Trophoblast cell (in vitro differentiated cells and primary cell): ENCODE results near the gene DLX5.

ENCODE experiments used
- DNase-seq, 2 donors: peaks; one replicate each; pipeline ENCODE4 v3.0.0-alpha.2; 2016
- H2AFZ ChIP-seq: 2 replicates; pipeline ENCODE4 v1.6.1; 2013; ENCODE audit warnings: low read length, moderate library complexity, mild to moderate bottlenecking; ENCODE audit not compliant: insufficient read depth, poor library complexity
- H2AK5ac ChIP-seq: 2 replicates; pipeline ENCODE4 v1.6.1; 2013; ENCODE audit warnings: mild to moderate bottlenecking, low read length
- H2BK120ac ChIP-seq: 2 replicates; pipeline ENCODE4 v1.6.1; 2013; ENCODE audit warnings: low read length, mild to moderate bottlenecking, moderate library complexity; ENCODE audit not compliant: insufficient read depth, poor library complexity
- H2BK12ac ChIP-seq: 2 replicates; pipeline ENCODE4 v1.6.1; 2013; ENCODE audit warnings: mild to moderate bottlenecking, low read length, moderate library complexity
- H2BK5ac ChIP-seq: 2 replicates; pipeline ENCODE4 v1.6.1; 2013; ENCODE audit warnings: low read length, low read depth, moderate library complexity, mild to moderate bottlenecking; ENCODE audit not compliant: poor library complexity
- H3K14ac ChIP-seq: 2 replicates; pipeline ENCODE4 v1.6.1; 2013; ENCODE audit warnings: mild to moderate bottlenecking, low read length
- H3K18ac ChIP-seq: 2 replicates; pipeline ENCODE4 v1.6.1; 2013; ENCODE audit warnings: mild to moderate bottlenecking, low read length
- H3K23ac ChIP-seq: 2 replicates; pipeline ENCODE4 v1.6.1; 2013; ENCODE audit warnings: low read length
- H3K27ac ChIP-seq: 2 replicates; pipeline ENCODE4 v1.5.1; 2013; ENCODE audit warnings: low read depth, mild to moderate bottlenecking, inconsistent platforms, low read length, moderate library complexity
- H3K27me3 ChIP-seq: 2 replicates; pipeline ENCODE4 v1.6.1; 2013; ENCODE audit warnings: inconsistent platforms, mild to moderate bottlenecking, low read length, moderate library complexity; ENCODE audit not compliant: insufficient read depth
- H3K36me3 ChIP-seq, 2 experiments: 1 replicate in 1 of 2; 2 replicates in 1 of 2; pipeline ENCODE4 v1.6.1; 2013; ENCODE audit warnings: low read length in 2 of 2, mild to moderate bottlenecking in 2 of 2, moderate library complexity in 1 of 2; ENCODE audit not compliant: insufficient read depth in 2 of 2, control insufficient read depth in 1 of 2
- H3K4ac ChIP-seq: 2 replicates; pipeline ENCODE4 v1.6.1; 2013; ENCODE audit warnings: low read depth, mild to moderate bottlenecking, low read length, moderate library complexity
- H3K4me1 ChIP-seq, 2 experiments: 1 replicate in 1 of 2; 2 replicates in 1 of 2; pipeline ENCODE4 v1.6.1; 2013; ENCODE audit warnings: low read length in 2 of 2, mild to moderate bottlenecking in 2 of 2, moderate library complexity in 1 of 2; ENCODE audit not compliant: insufficient read depth in 2 of 2, control insufficient read depth in 1 of 2
- H3K4me2 ChIP-seq: 2 replicates; pipeline ENCODE4 v1.6.1; 2013; ENCODE audit warnings: inconsistent platforms, mild to moderate bottlenecking, low read length, moderate library complexity
- H3K4me3 ChIP-seq: 2 replicates; pipeline ENCODE4 v1.5.1; 2013; ENCODE audit warnings: mild to moderate bottlenecking, low read depth, low read length, inconsistent platforms
- H3K79me1 ChIP-seq: one replicate; pipeline ENCODE4 v1.6.1; 2013; ENCODE audit warnings: low read length
- H3K79me2 ChIP-seq: 2 replicates; pipeline ENCODE4 v1.6.1; 2013; ENCODE audit warnings: low read length, mild to moderate bottlenecking; ENCODE audit not compliant: control insufficient read depth, insufficient read depth, poor library complexity
- H3K9ac ChIP-seq: 2 replicates; pipeline ENCODE4 v1.6.1; 2013; ENCODE audit warnings: mild to moderate bottlenecking, low read length
- H3K9me3 ChIP-seq: 2 replicates; pipeline ENCODE4 v1.6.1; 2013; ENCODE audit warnings: low read depth, mild to moderate bottlenecking, control low read depth, inconsistent platforms, low read length; ENCODE audit not compliant: insufficient read depth
- H4K12ac ChIP-seq: 2 replicates; pipeline ENCODE4 v1.6.1; 2013; ENCODE audit warnings: low read depth, mild to moderate bottlenecking, low read length, moderate library complexity
- H4K8ac ChIP-seq: 2 replicates; pipeline ENCODE4 v1.6.1; 2013; ENCODE audit warnings: low read depth, mild to moderate bottlenecking, low read length, moderate library complexity
- H4K91ac ChIP-seq: one replicate; pipeline ENCODE4 v1.6.1; 2013; ENCODE audit warnings: low read depth, mild to moderate bottlenecking, low read length, moderate library complexity
- WGBS: extraction: QIAGEN DNeasy Blood & Tissue Kit; methylation state at CpG from one replicate; pipeline ENCODE4 v1.1.7; 2013; ENCODE audit warnings: missing lambda C conversion rate; ENCODE audit not compliant: insufficient read length, insufficient coverage; ENCODE audit errors: extremely low coverage; 5-methylcytosine and 5-hydroxymethylcytosine counted together

DLX5 gene

DNA sequence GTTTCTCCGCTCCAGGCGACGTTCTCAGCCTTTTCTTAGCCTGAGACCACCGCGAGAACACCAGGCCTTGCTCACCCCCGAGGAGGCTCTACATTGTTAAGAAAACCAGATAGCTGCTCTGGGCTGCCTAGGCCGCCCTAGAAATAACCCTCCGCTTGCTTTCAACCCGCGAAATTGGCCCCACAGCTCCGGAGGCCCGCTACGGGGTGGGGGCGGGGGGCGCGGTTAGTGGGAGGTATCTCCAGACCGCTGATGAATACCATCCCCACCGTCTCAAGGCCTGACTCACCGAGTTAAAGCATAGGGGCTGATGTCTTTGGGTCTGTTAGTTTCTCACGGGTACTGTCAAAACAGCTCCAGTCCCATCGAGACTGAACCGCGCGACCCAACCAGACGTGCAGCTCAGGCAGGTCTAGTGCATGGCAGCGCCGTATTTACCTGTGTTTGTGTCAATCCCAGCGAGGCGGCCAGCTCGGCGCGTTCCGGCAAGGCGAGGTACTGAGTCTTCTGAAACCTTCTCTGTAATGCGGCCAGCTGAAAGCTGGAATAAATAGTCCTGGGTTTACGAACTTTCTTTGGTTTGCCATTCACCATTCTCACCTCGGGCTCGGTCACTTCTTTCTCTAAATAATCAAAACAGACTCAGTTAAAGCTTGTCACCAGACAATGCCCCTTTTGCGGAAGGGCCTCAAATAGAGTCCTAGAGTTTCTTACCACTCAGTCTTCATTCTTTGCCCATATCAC lies 2.7 kb downstream of the DLX5 start:
- H3K4me1 ChIP-seq, result peaks cover 36 to 51% of the 10 kb centered on the region in 2 experiments
- no peak overlapping the region for H3K23ac ChIP-seq
- WGBS, result no CpG with 5 or more reads among the region's 39 CpGs
- peak; percentile 88 to 89 for DNase-seq
- peak overlapping the region; percentile 50 for H4K91ac ChIP-seq
- H3K18ac ChIP-seq, result peak overlapping the region; percentile 80
- peak overlapping the region; percentile 82 for H3K4me2 ChIP-seq
- H2AK5ac ChIP-seq, result peak overlapping the region; percentile 18
- H3K14ac ChIP-seq, result peak overlapping the region; percentile 29
- peaks cover 36% of the 10 kb centered on the region for H3K79me1 ChIP-seq
- H3K9ac ChIP-seq, result peak overlapping the region; percentile 56
- peak overlapping the region; percentile 45 for H4K12ac ChIP-seq
- peaks cover 10 to 11% of the 10 kb centered on the region in 2 experiments for H3K36me3 ChIP-seq
- peak overlapping the region; percentile 63 for H3K4me3 ChIP-seq
- H3K79me2 ChIP-seq, result peaks cover 16% of the 10 kb centered on the region
- H4K8ac ChIP-seq, result peak overlapping the region; percentile 37
- H2BK5ac ChIP-seq, result peak overlapping the region; percentile 52
- H3K27ac ChIP-seq, result peak overlapping the region; percentile 63
- H2AFZ ChIP-seq, result no peak overlapping the region
- peak overlapping the region; percentile 17 for H3K4ac ChIP-seq
- H3K27me3 ChIP-seq, result no peaks in the 10 kb centered on the region
- no peak overlapping the region for H2BK120ac ChIP-seq
- H3K9me3 ChIP-seq, result no peaks in the 10 kb centered on the region
- no peak overlapping the region for H2BK12ac ChIP-seq

DNA sequence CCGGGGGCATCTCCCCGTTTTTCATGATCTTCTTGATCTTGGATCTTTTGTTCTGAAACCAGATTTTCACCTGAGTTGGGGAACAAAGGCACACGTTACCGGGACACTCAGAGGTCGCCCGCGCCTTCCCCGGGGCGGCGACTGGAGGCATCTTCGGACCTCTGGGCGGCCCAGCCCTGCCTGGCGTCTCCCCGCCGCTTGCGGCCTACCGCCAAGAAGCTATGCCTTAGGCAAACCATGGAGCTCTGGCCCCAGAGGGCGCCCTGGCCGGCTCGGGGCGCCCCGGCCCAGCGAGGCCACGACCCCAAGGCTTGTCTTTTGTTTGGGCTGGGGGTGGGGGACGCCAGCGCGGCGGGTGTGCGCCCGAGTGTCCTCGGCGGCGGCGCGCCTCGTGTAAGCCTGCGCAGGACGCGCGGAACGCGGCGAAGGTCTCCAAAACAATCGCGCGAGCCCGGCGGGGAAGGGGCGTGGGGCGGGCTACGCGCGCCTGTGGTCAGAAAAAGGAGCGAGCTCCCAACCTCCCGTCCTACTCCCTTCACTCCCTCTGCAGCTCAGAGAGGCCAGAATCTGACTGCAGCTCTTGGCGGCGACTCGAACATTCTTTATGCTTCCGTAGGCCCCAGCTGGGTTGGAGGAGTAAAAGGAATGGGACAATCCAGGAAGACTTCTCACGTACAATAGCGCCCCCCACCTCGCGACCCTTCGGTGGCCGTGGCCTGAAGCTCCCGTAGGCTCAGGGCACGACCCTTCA lies 3.5 kb downstream of the DLX5 start:
- peak overlapping the region; percentile 63 for H3K4me3 ChIP-seq
- peak overlapping the region; percentile 69 for H2AFZ ChIP-seq
- H3K27ac ChIP-seq, result peak overlapping the region; percentile 63
- peak overlapping the region; percentile 29 for H3K14ac ChIP-seq
- H3K79me1 ChIP-seq, result peaks cover 38% of the 10 kb centered on the region
- no peak overlapping the region for H3K23ac ChIP-seq
- no peaks in the 10 kb centered on the region for H3K27me3 ChIP-seq
- DNase-seq, result peak in 1 of 2 donors; percentile 47
- H3K4me1 ChIP-seq, result peaks cover 33 to 48% of the 10 kb centered on the region in 2 experiments
- peak overlapping the region; percentile 45 for H4K12ac ChIP-seq
- no peak overlapping the region for H2BK12ac ChIP-seq
- no peaks in the 10 kb centered on the region for H3K9me3 ChIP-seq
- peak overlapping the region; percentile 50 for H4K91ac ChIP-seq
- H4K8ac ChIP-seq, result peak overlapping the region; percentile 37
- H3K9ac ChIP-seq, result peak overlapping the region; percentile 56
- peaks cover 16% of the 10 kb centered on the region for H3K79me2 ChIP-seq
- peak overlapping the region; percentile 18 for H2AK5ac ChIP-seq
- peak overlapping the region; percentile 52 for H2BK5ac ChIP-seq
- no CpG with 5 or more reads among the region's 67 CpGs for WGBS
- peak overlapping the region; percentile 35 for H2BK120ac ChIP-seq
- peak overlapping the region; percentile 82 for H3K4me2 ChIP-seq
- H3K18ac ChIP-seq, result peak overlapping the region; percentile 80
- peaks cover 10 to 11% of the 10 kb centered on the region in 2 experiments for H3K36me3 ChIP-seq
- peak overlapping the region; percentile 25 for H3K4ac ChIP-seq

DNA sequence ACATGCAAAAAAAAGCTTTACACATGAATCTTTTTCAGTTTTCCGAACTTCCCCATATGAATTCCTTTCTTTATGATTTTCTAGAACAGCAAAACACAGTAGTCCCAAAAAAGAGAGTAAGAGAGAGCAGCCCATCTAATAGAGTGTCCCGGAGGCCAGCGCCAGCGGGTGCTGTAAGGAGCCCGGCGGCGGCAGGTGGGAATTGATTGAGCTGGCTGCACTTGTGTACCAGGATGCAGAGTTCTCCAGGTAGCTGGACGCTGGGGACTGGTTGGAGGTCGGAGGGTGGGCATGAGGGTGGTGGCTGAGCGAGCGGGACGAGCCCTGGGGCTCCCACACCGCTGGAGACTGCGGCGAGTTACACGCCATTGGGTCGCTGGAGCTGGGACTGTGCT lies 4.0 kb downstream of the DLX5 start:
- Histone ChIP-seq H3K14ac (peak overlapping the region; percentile 13), H2AK5ac (no peak overlapping the region), H3K9ac (no peak overlapping the region), H3K79me2 (peaks cover 16% of the 10 kb centered on the region), H3K9me3 (no peaks in the 10 kb centered on the region), H2AFZ (no peak overlapping the region), H3K4me3 (no peak overlapping the region), H4K91ac (no peak overlapping the region), H3K4ac (peak overlapping the region; percentile 25), H3K18ac (peak overlapping the region; percentile 77), H3K4me2 (peak overlapping the region; percentile 82), H3K27ac (peak overlapping the region; percentile 63), H2BK5ac (no peak overlapping the region), H3K27me3 (no peaks in the 10 kb centered on the region), H3K4me1 (peaks cover 30 to 42% of the 10 kb centered on the region in 2 experiments), H3K23ac (no peak overlapping the region), H3K79me1 (peaks cover 36% of the 10 kb centered on the region), H3K36me3 (peaks cover 10 to 11% of the 10 kb centered on the region in 2 experiments), H2BK120ac (no peak overlapping the region), H2BK12ac (no peak overlapping the region), H4K12ac (no peak overlapping the region), H4K8ac (no peak overlapping the region)
- WGBS, result no CpG with 5 or more reads among the region's 17 CpGs
- DNase-seq, result peak in 1 of 2 donors; percentile 25

DNA sequence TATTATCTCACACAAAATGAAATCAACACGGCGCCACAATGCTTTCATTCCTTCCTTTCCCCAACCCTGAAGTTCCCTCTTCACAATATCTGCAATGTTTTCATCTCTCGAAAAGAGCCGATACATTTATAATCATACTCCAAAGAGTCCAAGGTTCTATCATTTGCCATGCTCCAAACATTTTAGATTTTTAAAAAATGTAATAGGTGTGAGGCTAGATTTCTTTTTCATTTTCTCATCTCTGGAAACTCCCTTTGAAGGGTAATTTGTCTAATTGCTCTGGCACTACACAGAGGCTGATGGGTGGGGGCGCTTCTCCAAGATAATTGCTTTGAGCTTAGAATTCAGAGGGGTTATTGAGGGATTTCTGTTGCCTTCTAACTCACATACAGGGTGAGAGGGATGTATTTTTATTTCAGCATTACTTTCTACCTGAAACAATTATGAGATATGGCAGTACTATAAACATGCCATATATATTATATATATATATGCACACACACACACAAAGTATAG lies 4.9 kb downstream of the DLX5 start:
- Histone ChIP-seq H3K4me2 (no peak overlapping the region), H2AK5ac (no peak overlapping the region), H3K9me3 (no peaks in the 10 kb centered on the region), H3K4me1 (peaks cover 24 to 37% of the 10 kb centered on the region in 2 experiments), H2BK12ac (no peak overlapping the region), H4K91ac (no peak overlapping the region), H3K27ac (no peak overlapping the region), H2BK120ac (no peak overlapping the region), H2BK5ac (no peak overlapping the region), H4K12ac (no peak overlapping the region), H3K36me3 (peaks cover 10 to 11% of the 10 kb centered on the region in 2 experiments), H3K4me3 (no peak overlapping the region), H4K8ac (no peak overlapping the region), H3K79me1 (peaks cover 33% of the 10 kb centered on the region), H3K18ac (no peak overlapping the region), H3K14ac (no peak overlapping the region), H3K9ac (no peak overlapping the region), H2AFZ (no peak overlapping the region), H3K23ac (no peak overlapping the region), H3K79me2 (peaks cover 16% of the 10 kb centered on the region), H3K4ac (no peak overlapping the region), H3K27me3 (no peaks in the 10 kb centered on the region)
- no peak for DNase-seq
- WGBS, result no CpG with 5 or more reads among the region's 5 CpGs
